Activated CD4-positive, alpha-beta T cell treated with anti-CD3 and anti-CD28 coated beads, Interleukin-10, Interleukin-2, amounts not matched to agents 100 ng/mL and 50 ng/mL, durations not matched to agents 16 hours and 8 hours (primary cell): ENCODE measurements around the gene AVPI1.

Experiments
- DNase-seq: peaks from one replicate; pipeline ENCODE4 v3.0.0-alpha.2; 2020

AVPI1 gene

GRCh38 chr10:97686962-97687784 is at the start of gene AVPI1:
AVPI1 (minus strand) TSS chr10:97687241; CDS start chr10:97679905, 7,336 bp downstream.
- peak; percentile 95 for DNase-seq

GRCh38 chr10:97736403-97736901 is 49.4 kb upstream of the AVPI1 start:
- DNase-seq, result no peak

GRCh38 chr10:97734021-97734420 is 47.0 kb upstream of the AVPI1 start:
- DNase-seq, result no peak

- no peak for DNase-seq
These were observed 46.2 kb upstream of the AVPI1 start for GRCh38 chr10:97733256-97733655.

GRCh38 chr10:97732052-97732359 is 45.0 kb upstream of the AVPI1 start:
- DNase-seq, result no peak

GRCh38 chr10:97731346-97732051 is 44.5 kb upstream of the AVPI1 start:
- peak; percentile 61 for DNase-seq

GRCh38 chr10:97729014-97729413 is 42.0 kb upstream of the AVPI1 start:
- DNase-seq, result no peak

GRCh38 chr10:97726636-97727178 is 39.7 kb upstream of the AVPI1 start:
- DNase-seq, result peak; percentile 64

GRCh38 chr10:97724341-97724941 is 37.4 kb upstream of the AVPI1 start:
- DNase-seq, result no peak

GRCh38 chr10:97723001-97723400 is 36.0 kb upstream of the AVPI1 start:
- DNase-seq, result no peak

GRCh38 chr10:97721871-97722780 is 35.1 kb upstream of the AVPI1 start:
- DNase-seq, result no peak

GRCh38 chr10:97719602-97720001 is 32.6 kb upstream of the AVPI1 start:
- DNase-seq, result no peak

GRCh38 chr10:97718659-97719142 is 31.7 kb upstream of the AVPI1 start:
- DNase-seq, result no peak

GRCh38 chr10:97718178-97718577 is 31.1 kb upstream of the AVPI1 start:
- DNase-seq, result no peak

GRCh38 chr10:97717627-97718026 is 30.6 kb upstream of the AVPI1 start:
- no peak for DNase-seq

- DNase-seq, result no peak
These were observed 28.3 kb upstream of the AVPI1 start for GRCh38 chr10:97715259-97715874.

GRCh38 chr10:97714401-97715258 is 27.6 kb upstream of the AVPI1 start:
- DNase-seq, result peak; percentile 18

GRCh38 chr10:97713826-97714400 is 26.9 kb upstream of the AVPI1 start:
- DNase-seq, result peak; percentile 68

- peak; percentile 34 for DNase-seq
These were observed 26.3 kb upstream of the AVPI1 start, which contains the start of gene MARVELD1 for GRCh38 chr10:97713339-97713825. MARVELD1 (plus strand) TSS chr10:97713730; CDS start chr10:97713877, 147 bp downstream.
